Ectodermal cell (in vitro differentiated cells): Measurements from ENCODE around the gene CEMP1.
"Not testable (repeated sequence)": the region's sequence is repeated elsewhere in the genome, so short reads cannot be mapped to it uniquely, and the experiment has no call there.

Experiments used
- H3K27ac ChIP-seq: 2 replicates; pipeline ENCODE4 v1.7.0; 2013; ENCODE audit warnings: mild to moderate bottlenecking, low read depth, low read length; ENCODE audit not compliant: insufficient read depth, poor library complexity, severe bottlenecking
- H3K27me3 ChIP-seq: 2 replicates; pipeline ENCODE4 v1.7.0; 2013; ENCODE audit warnings: mild to moderate bottlenecking, low read length; ENCODE audit not compliant: insufficient read depth, control insufficient read depth, poor library complexity, severe bottlenecking
- H3K36me3 ChIP-seq: one replicate; pipeline ENCODE4 v1.7.0; 2013; ENCODE audit warnings: low read length; ENCODE audit not compliant: control insufficient read depth, insufficient read depth
- H3K4me1 ChIP-seq: one replicate; pipeline ENCODE4 v1.7.0; 2013; ENCODE audit warnings: low read length; ENCODE audit not compliant: control insufficient read depth, insufficient read depth
- H3K4me3 ChIP-seq: 2 replicates; pipeline ENCODE4 v1.7.0; 2013; ENCODE audit warnings: low read depth, low read length, control low read depth; ENCODE audit not compliant: insufficient read depth
- H3K9me3 ChIP-seq: 2 replicates; pipeline ENCODE4 v1.7.0; 2013; ENCODE audit warnings: mild to moderate bottlenecking, low read length, moderate library complexity; ENCODE audit not compliant: control insufficient read depth
- WGBS, 2 experiments: methylation state at CpG; one replicate each; pipeline ENCODE4 v1.1.7; 2013; ENCODE audit warnings: missing lambda C conversion rate in 2 of 2; 5-methylcytosine and 5-hydroxymethylcytosine counted together

Gene CEMP1

DNA sequence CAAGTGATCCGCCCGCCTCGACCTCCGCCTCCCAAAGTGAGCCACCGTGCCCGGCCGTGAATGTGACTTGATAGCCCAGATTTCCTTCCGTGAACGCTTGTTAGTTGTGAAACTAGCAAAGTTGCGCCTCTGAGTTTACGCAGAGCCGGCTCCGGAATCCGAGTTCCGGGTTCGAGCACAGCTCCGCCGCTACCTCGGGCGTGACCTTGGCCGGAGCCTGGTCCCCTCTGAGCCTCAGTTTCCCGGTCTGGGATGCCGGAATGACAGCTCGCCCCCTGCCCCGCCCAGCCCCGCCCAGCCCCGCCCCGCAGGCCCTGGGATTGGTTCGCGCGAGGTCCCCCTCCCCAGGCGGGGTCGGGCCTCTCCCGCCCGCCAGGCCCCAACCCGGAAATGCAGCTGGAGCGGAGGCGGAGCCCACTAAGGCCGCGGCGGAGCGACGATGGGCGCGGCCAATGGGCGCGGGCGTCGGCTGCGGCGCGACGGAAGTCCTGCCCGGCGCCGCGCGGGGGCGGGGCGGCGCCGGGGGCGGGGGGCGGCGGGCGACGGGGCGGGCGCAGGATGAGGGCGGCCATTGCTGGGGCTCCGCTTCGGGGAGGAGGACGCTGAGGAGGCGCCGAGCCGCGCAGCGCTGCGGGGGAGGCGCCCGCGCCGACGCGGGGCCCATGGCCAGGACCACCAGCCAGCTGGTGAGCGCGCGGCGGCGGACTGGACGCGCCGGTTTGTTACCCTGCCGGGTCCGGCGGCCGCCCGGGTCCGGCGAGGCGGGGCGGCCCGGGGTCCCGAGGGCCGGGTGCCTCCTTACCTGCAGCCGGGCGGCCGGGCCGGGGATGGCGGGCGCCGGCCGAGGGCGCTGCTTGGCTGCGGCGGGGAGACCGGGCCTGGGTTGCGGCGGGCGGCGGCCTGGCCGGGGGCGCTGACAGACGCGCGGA is 6.5 kb upstream of the CEMP1 start, which contains the start of gene PDPK1:
TSS of gene PDPK1 (plus strand) at position 571 of the 929 bp plus-strand sequence. CDS start at position 663, 92 bp downstream.
- 1 to 2% methylated on average over 119 to 123 of the region's 126 CpGs for WGBS, 2 experiments
- Histone ChIP-seq H3K36me3 (no peaks in the 10 kb centered on the region), H3K9me3 (no peaks in the 10 kb centered on the region), H3K27ac (no peak within 1 kb of the TSS), H3K4me1 (no peaks in the 10 kb centered on the region), H3K4me3 (peak within 1 kb of the TSS; percentile 55), H3K27me3 (peaks cover under 1% of the 10 kb centered on the region)

DNA sequence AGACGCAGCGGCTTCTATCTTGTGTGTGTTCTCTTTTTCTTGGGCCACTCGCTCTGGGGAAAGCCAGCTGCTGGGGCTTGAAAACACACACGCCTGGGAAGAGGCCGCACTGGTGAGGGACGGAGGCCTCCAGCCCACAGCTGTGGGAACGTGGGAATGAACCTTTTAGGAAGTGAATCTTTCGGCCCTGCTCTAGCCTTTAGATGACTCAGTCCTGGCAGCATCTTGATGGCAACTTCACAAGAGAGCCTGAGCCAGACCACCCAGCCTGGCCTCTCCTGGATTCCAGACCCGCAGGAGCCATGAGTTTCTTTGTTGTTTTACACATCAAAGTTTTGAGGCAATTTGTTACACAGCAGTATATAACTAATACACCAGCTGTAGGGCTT is 4.4 kb upstream of the CEMP1 start:
- WGBS, 2 experiments = 85 to 88% methylated on average over 9 of the region's 9 CpGs
- Histone ChIP-seq H3K9me3 (no peaks in the 10 kb centered on the region), H3K36me3 (no peaks in the 10 kb centered on the region), H3K27ac (no peak overlapping the region), H3K4me1 (no peaks in the 10 kb centered on the region), H3K27me3 (peaks cover 4% of the 10 kb centered on the region), H3K4me3 (no peak overlapping the region)

DNA sequence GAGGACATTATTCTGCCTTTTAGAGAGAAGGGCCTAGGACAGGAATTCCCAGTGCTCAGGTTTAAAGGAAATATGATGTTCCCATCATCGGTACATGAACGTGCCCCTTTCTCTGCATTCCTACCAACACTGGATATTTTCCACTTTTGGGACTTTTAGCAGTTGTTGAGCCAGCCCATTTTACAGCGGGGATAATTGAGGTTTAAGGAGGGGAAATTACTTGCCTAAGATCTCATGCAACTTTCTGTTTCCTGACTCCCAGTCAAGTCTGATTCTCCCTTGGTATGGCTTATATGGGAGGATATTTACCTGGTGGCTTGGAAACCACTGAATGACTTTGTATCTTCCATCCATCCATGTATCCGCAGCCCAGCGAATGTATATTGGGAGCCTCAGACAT is 3.1 kb upstream of the CEMP1 start:
- WGBS, 2 experiments = 88 to 97% methylated on average over 4 to 5 of the region's 5 CpGs
- not testable (repeated sequence) for H3K36me3 ChIP-seq, H3K4me3 ChIP-seq, H3K27ac ChIP-seq, H3K27me3 ChIP-seq, H3K9me3 ChIP-seq, H3K4me1 ChIP-seq

DNA sequence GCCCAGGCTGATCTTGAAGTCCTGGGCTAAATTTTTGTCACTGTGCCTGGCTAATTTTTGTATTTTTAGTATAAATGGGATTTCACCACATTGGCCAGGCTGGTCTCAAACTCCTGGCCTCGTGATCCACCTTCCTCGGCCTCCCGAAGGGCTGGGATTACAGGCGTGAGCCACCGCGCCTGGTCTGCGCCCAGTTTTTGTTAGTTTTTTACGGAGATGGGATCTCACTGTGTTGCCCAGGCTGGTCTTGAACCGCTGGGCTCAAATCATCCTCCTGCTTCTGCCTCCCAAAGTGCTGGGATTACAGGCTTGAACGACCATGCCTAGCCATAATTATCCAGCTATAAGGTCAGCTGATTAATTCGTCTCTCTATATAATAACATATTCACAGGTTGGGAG is 2.7 kb upstream of the CEMP1 start:
- WGBS, 2 experiments = 86 to 94% methylated on average over 10 of the region's 11 CpGs
- H3K27me3 ChIP-seq = peaks cover 4% of the 10 kb centered on the region
- H3K27ac ChIP-seq = no peak overlapping the region
- H3K9me3 ChIP-seq = no peaks in the 10 kb centered on the region
- H3K4me1 ChIP-seq = no peaks in the 10 kb centered on the region
- H3K4me3 ChIP-seq = no peak overlapping the region
- H3K36me3 ChIP-seq = no peaks in the 10 kb centered on the region

DNA sequence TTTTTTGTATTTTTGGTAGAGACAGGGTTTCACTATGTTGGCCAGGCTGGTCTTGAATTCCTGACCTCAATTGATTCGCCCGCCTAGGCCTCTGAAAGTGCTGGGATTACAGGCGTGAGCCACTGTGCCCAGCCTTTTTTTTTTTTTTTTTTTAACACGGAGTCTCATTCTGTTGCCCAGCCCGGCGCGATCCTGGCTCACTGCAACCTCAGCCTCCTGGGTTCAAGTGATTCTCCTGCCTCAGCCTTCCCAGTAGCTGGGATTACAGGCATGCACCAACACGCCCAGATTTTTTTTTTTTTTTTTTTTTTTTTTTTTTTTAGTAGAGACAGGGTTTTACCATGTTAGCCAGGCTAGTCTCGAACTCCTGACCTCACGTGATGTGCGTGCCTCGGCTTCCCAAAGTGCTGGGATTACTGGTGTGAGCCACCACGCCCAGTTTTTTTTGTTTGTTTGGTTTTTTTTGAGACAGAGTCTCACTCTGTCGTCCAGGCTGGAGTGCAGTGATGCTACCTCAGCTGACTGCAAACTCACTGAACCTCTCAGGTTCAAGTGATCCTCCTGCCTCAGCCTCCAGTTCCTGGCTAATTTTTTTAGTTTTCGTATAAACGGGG is 2.0 kb upstream of the CEMP1 start:
- not testable (repeated sequence) for H3K4me3 ChIP-seq, H3K4me1 ChIP-seq, H3K36me3 ChIP-seq, H3K9me3 ChIP-seq, H3K27ac ChIP-seq, H3K27me3 ChIP-seq
- WGBS, 2 experiments = 65 to 68% methylated on average over 14 to 15 of the region's 16 CpGs

DNA sequence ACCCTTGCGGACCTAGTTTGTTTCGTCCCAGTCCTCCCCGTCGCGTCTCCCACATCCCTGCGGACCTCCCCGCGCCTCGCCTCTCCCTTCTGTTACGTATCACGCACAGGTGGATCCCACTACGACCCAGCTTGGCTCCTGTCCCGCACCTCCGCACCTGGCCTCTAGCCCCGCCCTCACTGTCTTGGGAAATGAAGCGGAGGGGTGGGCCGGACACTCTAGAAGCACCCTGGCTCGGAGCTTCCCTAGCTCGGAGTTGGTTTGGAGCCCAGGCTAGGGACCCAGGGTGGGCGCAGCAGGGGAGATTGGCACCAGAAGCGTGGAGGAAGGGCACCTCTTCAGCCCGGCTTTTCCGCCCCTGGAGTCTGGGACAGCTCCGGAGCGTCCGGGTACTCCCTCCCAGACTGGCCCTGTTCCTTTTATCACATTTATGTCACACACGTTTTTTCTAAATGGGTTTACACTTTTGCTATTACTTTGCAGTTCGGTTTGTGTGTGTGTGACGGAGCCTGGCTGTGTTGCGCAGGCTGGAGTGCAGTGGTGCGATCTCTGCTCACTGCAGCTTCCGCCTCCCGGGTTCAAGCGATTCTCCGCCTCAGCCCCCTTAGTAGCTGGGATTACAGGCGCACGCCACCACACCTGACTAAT is 1.4 kb upstream of the CEMP1 start:
- Histone ChIP-seq H3K27ac (no peak overlapping the region), H3K27me3 (peaks cover 4% of the 10 kb centered on the region), H3K4me3 (peak overlapping the region; percentile 47), H3K4me1 (no peaks in the 10 kb centered on the region), H3K36me3 (peaks cover 10% of the 10 kb centered on the region), H3K9me3 (no peaks in the 10 kb centered on the region)
- WGBS, 2 experiments = 9% methylated on average over 37 of the region's 37 CpGs

DNA sequence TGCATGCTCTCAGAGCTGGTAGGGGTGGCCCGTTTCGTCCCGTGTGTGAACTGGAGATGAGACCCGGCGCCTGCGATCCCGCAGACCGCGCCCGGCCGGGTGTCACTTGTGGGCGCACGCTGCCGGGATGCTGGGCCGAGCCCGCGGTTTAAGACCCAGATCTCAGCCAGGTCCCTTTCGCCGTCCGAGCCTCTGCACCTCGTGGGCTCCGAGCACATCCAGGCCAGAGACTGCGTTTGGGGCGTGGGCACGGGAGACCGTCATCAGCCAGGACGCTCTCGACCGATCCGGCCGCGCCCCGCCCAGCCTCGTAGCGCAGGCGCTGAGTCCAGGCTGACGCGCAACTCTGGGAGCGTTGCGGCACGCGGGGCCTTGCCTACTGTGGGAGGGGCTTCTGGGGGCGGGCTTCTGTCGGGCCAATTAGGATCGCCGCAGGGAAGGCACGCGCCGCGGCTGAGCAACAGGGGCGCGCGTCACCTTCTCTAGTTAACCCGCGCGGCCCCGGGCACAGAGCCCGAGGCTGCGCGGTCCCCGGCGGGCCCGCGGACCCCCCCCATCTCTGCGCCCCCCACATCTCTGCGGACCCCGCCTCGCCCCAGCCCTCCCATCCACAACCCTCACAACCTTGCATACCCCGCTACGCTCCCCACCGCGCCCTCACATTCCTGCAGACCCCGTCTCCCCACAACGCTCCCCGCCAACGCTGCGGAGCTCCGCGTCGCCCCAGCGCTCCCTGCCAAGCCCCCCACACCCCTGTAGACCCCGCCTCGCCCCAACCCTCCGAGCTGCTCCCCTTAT is 687 bp upstream of the CEMP1 start:
- Histone ChIP-seq H3K27me3 (peaks cover 4% of the 10 kb centered on the region), H3K36me3 (peaks cover 11% of the 10 kb centered on the region), H3K27ac (no peak overlapping the region), H3K4me3 (peak overlapping the region; percentile 47), H3K9me3 (no peaks in the 10 kb centered on the region), H3K4me1 (no peaks in the 10 kb centered on the region)
- WGBS, 2 experiments = 0% methylated on average over 84 of the region's 84 CpGs

DNA sequence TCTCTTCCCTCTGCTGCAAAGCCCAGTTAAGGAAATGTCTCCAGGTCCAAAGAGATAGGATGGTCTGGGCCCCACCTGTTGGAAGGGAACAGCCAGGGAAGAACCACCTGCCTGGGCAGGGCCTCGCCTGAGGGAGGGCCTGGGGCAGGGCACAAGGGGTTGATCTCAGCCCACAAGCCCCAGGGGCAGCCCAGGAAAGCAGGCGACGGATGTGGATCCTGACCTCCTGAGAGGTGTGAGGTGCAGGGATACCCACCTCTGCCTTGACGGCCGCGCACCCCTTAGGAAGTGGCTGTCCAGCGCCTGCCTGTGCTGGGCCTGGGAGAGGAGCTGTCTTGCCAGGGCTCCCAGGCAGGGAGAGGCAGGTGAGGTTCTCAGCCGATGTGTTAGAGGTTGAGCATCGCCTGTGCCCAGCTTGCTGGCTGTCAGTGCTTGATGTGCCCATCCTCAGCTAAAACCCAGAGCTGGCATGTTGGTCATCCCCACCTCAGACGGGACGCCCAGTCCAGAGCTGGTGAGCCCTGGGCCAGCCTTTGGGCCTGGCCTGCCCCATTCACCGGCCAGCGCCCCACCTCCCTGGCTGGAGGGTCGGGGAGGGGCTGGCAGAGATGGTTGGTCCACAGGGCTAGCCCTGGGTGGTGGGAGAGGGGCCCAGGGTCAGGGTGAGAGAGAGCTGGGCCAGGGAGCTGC is 434 bp downstream of the CEMP1 start:
- no peaks in the 10 kb centered on the region for H3K9me3 ChIP-seq
- H3K36me3 ChIP-seq = peaks cover 16% of the 10 kb centered on the region
- H3K4me3 ChIP-seq = no peak overlapping the region
- H3K4me1 ChIP-seq = no peaks in the 10 kb centered on the region
- H3K27ac ChIP-seq = no peak overlapping the region
- 81 to 82% methylated on average over 14 of the region's 14 CpGs for WGBS, 2 experiments
- peaks cover 4% of the 10 kb centered on the region for H3K27me3 ChIP-seq

DNA sequence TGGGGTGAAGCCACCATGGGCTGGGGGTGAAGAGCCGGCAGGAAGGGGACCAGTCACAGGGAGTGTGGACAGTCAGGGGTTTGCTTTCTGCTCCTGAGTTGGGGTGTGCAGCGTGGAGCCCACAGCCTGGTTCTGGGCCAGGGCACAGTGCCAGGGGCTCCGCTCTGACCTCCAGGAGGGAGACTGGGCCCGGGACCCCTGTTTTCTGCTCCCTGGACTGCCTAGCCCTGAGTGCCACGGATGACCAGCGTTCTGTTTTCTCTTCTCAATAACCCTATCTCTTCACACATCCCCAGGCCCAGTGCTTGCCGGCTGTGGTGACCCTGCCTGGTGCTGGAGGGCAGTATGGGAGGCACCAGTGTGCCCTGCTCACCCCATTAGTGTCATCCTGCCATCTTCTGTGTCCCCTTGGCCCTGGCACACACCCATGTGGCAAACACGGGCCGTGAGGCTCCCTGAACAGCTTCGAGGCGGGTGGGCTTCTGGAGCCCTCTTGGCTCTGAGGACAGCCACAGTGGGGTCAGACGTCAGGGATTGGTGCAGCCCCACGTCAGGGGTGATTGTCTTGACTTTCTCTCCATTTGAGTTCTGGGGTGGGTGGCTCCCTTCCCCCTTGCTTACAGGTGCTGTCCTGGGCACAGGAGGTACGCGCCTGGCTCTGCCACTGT is 1.1 kb downstream of the CEMP1 start:
- H3K4me3 ChIP-seq = no peak overlapping the region
- no peaks in the 10 kb centered on the region for H3K4me1 ChIP-seq
- H3K9me3 ChIP-seq = no peaks in the 10 kb centered on the region
- 94 to 95% methylated on average over 15 of the region's 15 CpGs for WGBS, 2 experiments
- H3K27ac ChIP-seq = no peak overlapping the region
- peaks cover 16% of the 10 kb centered on the region for H3K36me3 ChIP-seq
- H3K27me3 ChIP-seq = peaks cover 4% of the 10 kb centered on the region
